Fibroblast of skin of right biceps (primary cell): ENCODE results near the gene NFYC.

Experiments used
- DNase-seq: peaks from one replicate; pipeline ENCODE4 v3.0.0-alpha.2; 2013

NFYC gene

DNA sequence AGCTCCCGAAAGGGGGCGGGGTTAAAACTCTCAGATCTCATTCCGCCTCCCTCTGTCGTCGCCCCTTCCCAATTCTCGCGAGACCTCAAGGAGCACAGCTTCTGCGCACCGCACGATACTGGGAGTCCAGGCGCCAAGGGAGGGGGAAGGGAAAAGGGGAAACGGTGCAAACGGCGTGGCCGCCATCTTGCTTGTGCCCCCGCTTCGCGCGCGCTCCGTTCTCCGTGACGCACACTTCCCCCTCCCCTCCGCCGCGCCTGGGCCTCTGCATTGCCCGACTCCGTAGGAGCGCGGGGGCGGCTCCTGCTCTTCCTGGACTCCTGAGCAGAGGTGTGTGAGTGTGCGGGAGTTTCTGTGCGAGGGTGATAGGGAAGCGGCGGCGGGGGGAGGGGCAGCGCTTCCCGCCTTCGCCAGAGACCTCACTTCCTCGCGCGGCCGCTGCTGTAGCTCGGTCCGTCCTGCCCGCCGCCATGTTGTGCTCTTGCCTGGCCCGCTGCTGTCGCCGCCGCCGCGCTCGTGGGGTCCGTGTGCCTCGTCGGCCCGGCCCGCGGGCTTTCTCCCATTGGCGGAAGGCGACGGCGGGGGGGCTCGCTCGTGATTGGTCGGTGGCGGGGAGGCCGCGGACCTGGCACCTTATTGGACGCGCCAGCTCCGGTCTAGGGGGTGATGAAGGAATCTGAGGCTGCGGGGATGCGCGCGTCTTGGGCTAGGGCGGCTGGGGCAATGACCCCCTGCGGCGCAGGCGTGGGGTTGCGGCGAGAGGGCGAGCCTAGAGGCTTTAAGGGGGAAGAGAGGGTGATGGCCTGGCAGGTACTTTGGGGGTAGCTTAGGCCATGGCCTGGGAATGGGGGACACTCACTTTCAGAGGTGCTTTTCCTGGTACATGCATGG, at the start of gene NFYC:
TSS of gene NFYC (plus strand) at position 167 of the 891 bp plus-strand sequence. CDS start 47,140 bp downstream, outside the sequence.
- DNase-seq: peak; percentile 99

DNA sequence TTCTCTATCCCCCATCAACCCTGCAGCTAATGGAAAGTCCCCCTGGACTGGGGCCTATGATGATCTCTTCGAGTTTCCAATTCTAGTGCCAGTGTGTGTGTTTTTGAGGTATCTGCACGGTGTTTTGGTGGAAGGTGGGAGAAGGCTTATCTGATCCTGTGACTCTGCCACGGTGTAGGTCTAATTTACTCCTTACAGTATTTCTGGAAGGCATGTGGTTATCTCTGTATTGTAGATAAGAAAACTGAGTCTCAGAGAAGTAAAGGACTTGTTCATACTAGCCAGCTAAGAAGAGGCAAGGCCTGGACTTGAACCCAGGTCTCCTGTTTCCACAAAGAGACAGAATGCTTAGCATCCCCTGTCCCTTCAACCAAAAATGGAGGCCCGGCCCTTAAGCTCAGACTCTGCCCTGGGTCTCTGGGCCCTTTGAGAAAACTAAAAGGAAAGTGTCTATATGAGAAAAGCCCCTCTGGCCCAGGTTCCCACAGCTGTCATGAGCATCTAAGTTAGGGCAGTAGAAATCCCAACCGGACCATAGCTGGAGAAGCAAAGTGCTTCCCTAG, 46.3 kb upstream of the NFYC start:
- no peak for DNase-seq

DNA sequence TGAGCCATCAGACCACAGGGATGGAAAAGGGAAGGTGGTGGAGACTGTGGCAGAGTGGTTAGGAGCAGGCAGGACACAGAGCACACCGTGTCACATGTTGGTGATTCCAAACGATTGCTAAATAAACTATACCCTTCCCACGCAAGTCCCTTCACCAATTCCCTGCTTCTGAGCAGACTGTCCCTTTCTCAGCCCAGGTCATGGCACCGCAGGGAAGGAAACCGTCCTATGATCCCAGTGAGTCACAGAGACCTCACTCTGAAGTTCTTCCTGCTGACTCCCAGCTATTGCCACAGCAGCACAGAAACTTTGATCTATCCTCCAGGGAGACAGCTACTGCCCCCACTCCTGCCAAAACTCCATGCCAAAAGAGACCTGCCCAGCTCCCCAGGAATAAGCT, 45.2 kb upstream of the NFYC start:
- no peak for DNase-seq

DNA sequence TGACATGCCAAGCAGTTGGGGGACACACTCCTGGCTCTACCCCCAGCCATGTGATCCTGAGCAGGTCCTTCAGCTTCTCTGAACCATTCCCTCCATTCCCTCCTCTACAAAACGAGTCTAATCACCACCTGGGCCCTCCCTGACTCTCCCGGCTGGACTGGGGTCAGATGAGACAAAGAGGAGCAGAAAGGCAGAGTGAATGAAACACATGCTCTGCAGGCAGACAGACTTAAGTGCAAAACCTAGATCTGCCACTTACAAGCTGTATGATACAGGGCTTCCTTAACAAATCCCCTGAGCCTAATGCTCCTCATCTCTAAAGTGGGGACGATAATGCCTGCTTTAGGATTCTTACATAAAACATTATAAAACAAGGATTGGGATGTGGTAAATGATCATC, 43.3 kb upstream of the NFYC start:
- no peak for DNase-seq

DNA sequence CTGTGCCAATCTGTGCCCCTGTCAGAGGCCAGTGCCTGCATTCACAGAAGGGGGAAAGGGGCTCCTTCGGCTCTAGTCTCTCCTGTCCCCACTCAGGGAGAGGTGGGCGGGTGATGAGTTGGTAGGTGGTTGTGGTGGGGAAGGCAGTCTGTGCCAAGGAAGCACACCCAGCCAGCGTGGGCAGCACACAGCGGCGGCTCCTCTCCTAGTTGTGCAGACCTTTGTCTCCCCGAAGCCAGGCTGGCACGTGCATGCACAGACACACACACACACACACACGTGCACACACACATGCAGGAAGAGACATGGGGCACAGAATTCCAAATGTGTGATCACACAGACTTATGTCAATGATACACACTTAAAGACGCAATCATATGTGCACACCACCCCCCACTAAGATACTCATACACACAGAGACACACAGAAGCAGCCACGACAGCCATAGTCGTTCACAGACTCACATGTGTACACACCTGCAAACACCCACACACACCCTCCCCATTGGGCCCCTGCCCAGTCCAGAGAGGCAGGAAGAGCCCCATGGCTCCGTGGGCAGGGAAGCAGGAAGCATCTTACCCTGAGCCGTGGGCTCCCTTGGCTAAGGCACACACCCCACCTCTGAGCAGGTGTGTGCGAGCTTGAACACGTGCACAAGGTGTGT, 42.4 kb upstream of the NFYC start:
- DNase-seq: no peak

DNA sequence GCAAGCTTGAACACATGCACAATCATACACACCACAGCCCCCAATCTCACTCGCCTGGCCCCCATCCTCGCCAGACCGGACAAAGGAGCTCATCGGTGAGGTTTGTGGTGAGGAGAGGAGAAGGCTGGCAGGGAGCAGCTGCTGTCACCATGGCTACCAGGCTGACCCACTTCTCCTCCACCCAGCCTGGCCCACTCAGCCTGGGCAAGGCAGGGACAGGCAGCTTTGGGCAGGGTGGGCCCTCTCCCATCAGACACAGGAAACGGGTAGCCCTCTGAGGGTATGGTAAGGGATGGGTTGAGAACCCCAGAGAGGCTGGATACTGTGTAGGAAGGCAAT, 41.9 kb upstream of the NFYC start:
- no peak for DNase-seq

DNA sequence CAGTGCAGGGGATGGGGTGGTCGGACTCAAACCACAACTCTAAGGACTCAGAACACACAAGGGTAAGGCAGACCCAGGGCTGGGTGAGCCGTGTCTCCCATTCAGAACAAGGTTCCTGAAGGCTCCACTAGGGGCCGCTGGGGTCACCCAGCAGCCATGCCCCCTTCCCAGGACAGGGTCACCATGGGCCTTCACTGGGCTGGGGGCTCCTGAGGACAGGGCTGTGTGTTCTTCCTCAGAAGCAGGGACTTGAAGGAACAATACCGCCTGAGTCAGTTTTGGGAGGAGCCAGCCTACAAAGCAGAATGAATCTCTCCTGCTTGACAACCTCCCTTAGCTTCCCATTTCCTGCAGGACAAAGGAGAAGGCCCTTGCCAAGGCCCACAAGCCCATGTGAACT, 41.4 kb upstream of the NFYC start:
- DNase-seq: no peak

DNA sequence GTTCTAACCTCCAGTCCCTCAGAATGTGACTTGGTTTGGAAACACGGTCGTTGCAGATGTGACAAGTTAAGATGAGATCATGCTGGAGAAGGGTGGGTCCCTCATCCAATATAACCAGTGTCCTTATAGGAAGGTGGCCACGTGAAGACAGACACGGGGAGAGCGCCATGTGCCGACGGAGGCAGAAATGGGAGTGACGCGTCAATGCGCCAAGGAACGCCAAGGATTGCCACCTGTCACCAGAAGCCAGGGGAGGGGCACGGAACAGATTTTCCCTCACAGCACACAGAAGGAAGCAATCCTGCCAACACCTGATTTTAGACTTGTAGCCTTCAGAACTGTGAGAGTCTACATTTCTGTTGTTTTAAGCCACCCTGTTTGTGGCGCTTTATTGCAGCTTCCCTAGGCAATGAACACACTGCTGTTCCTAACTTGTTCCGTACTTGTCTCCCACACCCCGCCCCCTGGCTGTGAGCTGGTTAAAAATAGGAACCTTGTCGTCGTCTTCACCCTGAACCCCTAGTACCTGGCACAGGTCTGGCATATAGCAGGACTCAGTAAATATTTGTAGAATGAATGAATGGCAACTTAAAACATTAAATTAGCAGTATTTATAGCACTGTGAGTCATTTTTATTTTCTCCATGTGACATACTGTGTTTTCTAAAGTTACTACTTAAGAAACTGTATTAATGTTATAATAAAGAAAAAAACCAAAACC, 40.2 kb upstream of the NFYC start:
- no peak for DNase-seq

DNA sequence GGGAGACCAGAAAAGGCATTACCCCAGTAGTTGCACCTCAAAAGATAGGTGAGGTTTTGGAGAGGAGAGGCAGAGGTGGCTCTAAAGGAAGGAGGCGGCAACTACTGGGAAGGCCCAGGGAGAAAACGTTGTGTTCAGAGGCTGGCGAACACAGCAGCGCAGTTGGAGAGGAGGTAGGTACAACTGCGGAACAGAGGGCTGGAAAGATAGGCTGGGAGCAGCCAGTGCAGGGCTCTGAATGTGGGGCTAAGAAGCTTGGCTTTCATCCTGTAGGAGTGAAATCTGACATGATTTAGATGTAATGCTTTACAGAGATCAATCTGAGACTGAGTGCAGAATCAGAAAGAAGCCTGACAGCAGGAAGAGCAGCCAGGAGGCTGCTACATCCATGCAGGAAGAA, 39.0 kb upstream of the NFYC start:
- DNase-seq: no peak

DNA sequence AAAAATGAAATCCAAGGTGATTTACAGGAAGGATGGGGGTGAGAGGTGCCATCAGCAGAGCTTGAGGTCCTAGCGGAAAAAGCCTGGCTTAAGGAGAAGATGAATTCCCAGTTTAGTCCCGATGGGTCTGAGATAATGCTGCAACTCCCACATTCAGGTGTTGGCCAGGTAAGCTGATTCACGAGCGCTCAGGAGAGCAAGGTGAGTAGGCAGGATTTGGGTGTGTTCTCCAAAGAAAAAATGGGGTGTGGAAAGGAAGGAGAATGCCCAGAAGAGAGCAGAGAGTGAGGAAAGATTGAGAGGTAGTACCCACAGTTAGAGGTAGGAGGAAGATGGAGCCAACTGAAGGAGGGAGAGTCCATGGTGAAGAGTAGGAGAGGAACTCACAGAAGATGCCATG, 38.5 kb upstream of the NFYC start:
- no peak for DNase-seq

DNA sequence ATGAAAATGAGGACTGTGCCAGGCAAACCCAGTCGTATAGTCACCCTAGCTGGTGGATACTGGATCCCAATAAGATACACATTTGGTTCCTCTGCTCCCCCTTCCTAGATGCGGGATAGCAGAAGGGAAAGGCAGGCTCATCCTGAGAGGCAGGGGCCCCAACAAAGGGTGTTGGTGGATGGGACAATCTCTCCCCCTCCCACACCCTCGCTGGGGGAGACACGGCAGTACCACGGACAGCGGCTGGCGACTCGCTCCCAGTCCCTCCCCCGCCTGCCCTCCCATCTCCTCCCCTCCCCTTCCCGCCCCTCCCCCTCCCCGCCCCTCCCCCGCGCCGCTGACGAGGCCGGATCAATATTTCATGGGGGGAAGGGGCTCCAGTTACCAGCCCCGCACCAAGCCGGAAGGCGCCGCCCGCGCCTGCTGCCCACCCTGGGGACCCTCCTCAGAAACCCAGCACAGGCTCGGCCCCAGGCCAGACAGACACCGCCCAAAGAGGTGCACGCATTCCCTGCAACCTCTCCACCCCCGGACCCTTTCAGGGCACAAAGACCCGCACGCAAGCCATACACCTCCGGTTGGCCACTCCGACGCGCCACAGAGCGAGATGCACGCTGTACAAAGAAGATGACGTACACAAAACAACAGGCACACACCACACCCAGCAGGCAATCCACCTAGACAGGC, 37.5 kb upstream of the NFYC start:
- DNase-seq: peak; percentile 12

DNA sequence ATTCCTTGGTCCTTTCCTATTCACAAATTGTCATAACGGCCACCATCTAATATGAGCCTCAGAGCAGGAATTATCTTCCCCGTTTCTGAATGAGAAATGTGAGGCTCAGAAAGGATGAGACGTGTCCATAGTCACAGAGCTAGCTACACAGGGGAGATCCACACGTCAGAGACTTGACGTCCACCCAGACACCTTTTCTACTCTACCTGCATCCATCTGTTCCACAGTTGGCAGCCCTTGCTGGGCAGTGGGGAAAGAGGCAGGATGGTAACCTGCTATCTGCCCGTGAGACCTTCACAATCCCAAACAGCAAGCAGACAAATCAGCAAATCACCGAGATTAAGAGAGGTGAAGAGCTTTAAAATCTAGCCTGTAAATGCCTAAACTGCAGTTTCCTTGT, 34.5 kb upstream of the NFYC start:
- DNase-seq: no peak

DNA sequence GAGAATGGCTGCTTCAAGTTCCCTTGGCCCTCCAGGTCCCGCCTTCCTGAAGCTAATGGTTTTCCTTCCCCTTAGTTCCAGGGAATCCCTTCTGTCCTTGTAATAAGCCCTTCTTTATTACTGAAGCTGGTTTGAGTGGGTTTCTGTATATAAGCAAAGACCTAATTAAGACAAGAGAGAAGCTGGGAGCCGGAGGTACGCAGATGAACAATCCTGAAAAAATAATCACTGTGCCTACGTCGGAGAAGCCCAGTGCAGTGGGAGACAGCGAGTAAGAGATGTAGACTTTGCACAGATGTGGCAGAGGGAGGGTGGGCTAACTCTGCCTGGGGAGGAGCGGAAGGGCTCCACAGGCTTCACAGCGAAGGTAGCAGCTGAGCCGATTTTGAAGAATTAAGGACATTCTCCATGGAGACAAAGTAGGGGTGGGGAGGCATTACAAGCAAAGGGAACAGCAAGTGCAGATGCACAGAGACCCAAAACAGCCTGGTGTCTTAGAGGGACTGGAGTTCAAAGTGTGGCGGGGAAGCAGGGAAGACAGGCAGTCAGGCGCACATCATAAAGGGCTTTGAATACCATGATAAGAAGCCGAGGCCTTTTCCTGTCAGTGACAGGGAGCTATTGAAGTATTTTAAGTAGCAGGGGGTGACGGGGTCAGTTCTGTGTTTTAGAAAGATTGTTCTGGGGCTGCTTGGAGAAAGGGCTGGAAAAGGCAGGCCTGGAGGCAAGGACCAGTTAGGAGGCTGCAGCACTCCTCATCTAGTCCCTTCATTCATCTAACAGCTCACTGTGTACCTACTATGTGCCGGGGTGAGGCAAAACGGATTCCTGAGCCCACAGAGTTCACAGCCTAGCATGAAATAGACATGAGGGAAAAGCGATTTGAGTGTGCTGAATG, 32.5 kb upstream of the NFYC start:
- DNase-seq: no peak

DNA sequence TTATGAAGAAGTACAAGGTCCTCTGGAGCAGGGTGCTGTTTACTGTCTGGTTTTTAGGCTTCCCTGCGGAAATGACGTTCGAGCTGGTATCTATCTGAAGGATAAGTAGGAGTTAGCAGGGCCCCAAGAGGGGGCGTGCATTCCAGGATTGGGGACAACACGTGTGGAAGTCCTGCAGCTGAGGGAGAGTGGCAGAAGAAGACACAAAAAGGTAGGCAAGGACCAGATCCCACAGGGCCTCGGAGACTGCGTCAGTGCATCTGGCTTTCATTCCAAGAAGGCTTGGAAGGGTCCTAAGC, 31.9 kb upstream of the NFYC start:
- no peak for DNase-seq

DNA sequence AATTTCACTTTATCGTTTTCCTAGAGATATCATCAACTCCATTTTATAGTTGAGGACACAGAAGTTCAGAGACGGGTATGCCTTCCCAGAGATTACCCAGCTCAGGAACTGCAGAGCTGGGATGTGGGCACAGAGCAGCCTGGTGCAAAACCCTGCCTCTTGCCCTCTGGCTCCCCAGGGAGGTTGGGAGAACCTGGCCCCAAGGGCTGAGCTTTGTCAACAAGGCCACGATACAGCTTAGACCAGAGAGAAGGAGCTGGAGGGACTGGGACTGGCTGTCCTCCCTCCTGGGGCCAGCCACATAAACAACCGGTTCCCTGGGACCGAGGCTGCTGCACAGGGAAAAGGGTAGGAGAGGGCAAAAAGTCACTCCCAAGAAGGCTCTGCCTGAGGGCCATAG, 29.8 kb upstream of the NFYC start:
- DNase-seq: no peak

DNA sequence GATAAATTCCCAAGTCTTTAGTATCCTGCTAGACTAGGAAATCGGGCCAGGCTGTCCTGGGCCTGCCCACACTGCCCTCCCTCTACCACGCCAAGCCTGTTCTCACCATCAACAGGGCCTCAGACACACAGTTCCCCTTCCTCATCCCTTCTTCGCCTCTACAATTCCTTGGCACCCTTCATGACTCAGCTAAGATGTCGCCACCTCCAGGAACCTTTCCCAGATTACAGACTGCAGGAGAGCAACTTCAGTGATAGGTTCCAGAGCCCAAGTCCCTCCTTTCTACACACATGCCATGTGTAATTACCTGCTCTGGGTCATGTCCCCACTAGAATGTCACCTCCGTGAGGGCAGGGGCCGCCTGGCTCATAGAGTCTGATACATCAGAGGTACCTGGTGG, 29.4 kb upstream of the NFYC start:
- DNase-seq: no peak

DNA sequence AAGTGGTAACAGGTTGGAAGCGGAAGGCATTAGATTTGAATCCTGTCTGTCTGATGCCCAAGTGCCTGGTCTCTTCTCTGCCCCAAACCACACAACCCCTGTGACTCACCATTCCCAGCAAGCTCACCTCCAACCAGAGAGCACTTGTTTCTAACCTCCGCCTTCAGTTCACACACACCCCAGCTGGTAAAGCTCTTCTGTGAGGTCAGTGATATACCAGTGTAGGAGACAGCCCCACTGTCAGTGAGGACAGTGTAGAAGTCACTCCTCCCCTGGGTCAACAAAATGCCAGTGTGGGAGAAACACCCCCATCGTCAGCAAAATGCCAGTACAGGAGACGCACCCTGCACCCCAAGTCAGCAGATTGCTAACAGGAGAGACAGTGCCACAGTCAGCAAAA, 28.6 kb upstream of the NFYC start:
- DNase-seq: peak; percentile 11

DNA sequence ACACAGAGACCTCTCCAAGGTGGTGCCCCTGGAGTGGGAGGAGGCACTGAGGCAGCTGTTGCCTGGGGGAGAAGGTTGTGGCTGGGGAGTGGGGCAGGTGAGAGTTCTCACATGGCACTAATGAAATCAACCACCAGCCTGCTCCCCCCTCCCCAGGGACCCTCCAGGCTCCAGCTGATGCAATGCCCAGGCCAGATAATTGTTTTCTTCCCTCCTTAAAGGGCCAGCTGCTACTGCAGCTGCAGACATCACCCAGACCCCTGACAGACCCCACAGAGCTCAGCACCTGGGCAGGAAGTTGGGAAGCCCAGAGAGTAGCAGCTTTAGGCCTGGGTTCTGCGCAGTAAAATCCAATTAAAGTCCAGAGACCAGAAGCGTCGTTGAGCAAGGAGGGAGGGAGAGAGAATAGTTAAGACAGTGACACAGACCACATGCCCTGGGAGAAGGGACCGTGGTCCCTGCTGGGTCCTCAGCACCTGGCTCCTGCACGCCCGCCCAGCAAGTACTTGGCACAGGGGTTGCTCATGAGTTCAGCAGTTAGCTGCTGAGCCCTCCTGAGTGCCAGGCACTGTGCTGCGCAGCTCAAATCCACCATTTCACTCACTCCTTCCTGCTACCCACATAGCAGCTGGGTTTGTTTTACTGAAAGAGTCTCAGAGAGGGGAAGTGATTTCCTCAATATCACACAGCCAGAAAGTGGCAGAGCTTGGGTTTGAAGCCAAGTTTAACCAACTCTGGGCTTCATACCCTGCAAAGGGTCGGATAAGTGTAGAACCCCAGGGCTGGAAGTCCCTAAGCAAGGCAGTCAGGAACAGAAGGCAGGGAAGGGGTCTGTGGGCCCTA, 28.0 kb upstream of the NFYC start:
- no peak for DNase-seq

DNA sequence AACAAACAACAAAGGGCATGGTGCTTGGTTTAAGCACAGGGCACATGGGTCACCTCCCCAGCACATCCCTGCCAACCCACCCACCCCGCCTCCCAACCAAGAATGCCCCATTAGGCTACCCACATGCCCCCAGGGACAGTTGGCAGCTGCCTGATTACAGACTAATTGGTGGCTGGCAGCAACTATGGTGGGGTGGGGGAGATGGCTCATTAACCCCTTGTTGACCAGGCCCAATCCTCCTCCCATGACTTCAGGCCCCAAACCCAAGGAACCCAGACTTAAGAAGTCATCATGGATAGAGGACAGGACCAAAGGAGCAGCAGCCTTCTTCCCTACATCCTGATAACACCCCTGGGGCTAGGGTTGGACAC, 27.4 kb upstream of the NFYC start:
- no peak for DNase-seq

DNA sequence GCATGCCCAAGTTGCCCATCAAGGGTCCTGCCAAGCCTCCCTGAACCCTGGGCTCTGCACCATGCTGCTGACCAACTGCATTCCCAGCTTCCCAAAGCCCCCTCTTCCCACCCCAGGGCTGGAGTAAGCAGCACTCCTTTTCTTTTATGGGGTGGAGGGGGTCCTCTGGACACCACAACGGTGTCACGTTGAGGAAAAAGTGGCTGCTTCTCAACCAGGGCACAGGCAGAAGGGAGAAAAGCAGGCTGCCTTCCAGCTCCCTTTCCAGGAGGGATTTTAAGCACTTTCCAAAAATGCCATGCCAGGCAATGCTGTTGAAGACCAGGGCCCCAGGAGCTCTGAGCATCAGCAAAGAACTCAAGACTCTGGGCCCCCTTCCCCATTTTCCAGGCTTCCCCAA, 26.7 kb upstream of the NFYC start:
- DNase-seq: no peak
